MCF 10A (cell line): ENCODE data around the gene DDX54. TPM values are rescaled to one million over a fixed set of nuclear protein-coding genes. Genes with fewer than 3 reads are reported as not detected.
"Not testable (repeated sequence)": the region's sequence is repeated elsewhere in the genome, so short reads cannot be mapped to it uniquely, and the experiment has no call there.

Experiments
- BruUV-seq: library from RNA; stranded (reverse); fragments of 400-500 nt; replicated peaks from 2 replicates; lab custom pipeline; 2021; lab: Mats Ljungman, UMichigan
- CTCF ChIA-PET: fragments of 300-600 bp; sonication (Branson Sonifier 250); formaldehyde crosslinking; extraction: SDS; loops from one replicate; lab custom pipeline; 2021; ENCODE audit warnings: antibody characterized with exemption, inconsistent platforms; lab: Yijun Ruan, JAX
- POLR2A ChIA-PET: fragments of 300-600, 350-650 bp; sonication (Branson Sonifier 250); formaldehyde crosslinking; extraction: SDS; loops from one replicate; lab custom pipeline; 2020; ENCODE audit warnings: antibody characterized with exemption, inconsistent platforms; lab: Yijun Ruan, JAX
- DNase-seq: peaks from one replicate; pipeline ENCODE4 v3.0.0-alpha.2; 2018; ENCODE audit not compliant: unreplicated experiment
- H3K27ac Mint-ChIP-seq: one replicate; pipeline ENCODE4 v1.8.0; 2022; ENCODE audit warnings: mild to moderate bottlenecking, low read depth, mixed read lengths; ENCODE audit not compliant: unreplicated experiment
- H3K27me3 Mint-ChIP-seq: one replicate; pipeline ENCODE4 v1.8.0; 2022; ENCODE audit warnings: mixed read lengths; ENCODE audit not compliant: insufficient read depth, unreplicated experiment
- H3K36me3 Mint-ChIP-seq: one replicate; pipeline ENCODE4 v1.8.0; 2022; ENCODE audit warnings: mild to moderate bottlenecking, moderate library complexity, mixed read lengths; ENCODE audit not compliant: insufficient read depth, unreplicated experiment
- H3K4me1 Mint-ChIP-seq: one replicate; pipeline ENCODE4 v1.8.0; 2022; ENCODE audit warnings: mixed read lengths; ENCODE audit not compliant: insufficient read depth, unreplicated experiment
- H3K4me3 Mint-ChIP-seq: one replicate; pipeline ENCODE4 v1.8.0; 2022; ENCODE audit warnings: mild to moderate bottlenecking, moderate library complexity, mixed read lengths; ENCODE audit not compliant: unreplicated experiment
- H3K9me3 Mint-ChIP-seq: one replicate; pipeline ENCODE4 v1.8.0; 2022; ENCODE audit warnings: mixed read lengths; ENCODE audit not compliant: unreplicated experiment
- intact Hi-C: fragments of 100-400 bp; cut with micrococcal nuclease; formaldehyde crosslinking; loops from 2 replicates; pipeline ENCODE4 v1.14.1; 2022
- total RNA-seq: library from RNA; stranded (reverse); gene quantifications from 2 replicates; pipeline ENCODE4 v1.2.3, GENCODE V29; 2022
- TF ChIP-seq, protein P1 (sequence below): fragments of 200-600 bp; IDR thresholded peaks from one replicate; pipeline ENCODE4 v1.8.0; 2022; ENCODE audit warnings: antibody characterized with exemption, mild to moderate bottlenecking; ENCODE audit not compliant: unreplicated experiment

The DDX54 gene
- total RNA-seq, 1 experiment from 2014 or later, result 75.8 TPM

- Mint-ChIP-seq H3K36me3 (no peaks in the 10 kb centered on the region), H3K4me3 (no peak overlapping the region), H3K27ac (no peak overlapping the region), H3K27me3 (peaks cover 6% of the 10 kb centered on the region), H3K4me1 (peaks cover 7% of the 10 kb centered on the region), H3K9me3 (peaks cover 7% of the 10 kb centered on the region)
- no TSS peak for BruUV-seq
- intact Hi-C loops, result no loop called here
- ChIA-PET POLR2A (no interaction called here), CTCF (no interaction called here)
- no peak for DNase-seq
- TF ChIP-seq, protein P1, sequence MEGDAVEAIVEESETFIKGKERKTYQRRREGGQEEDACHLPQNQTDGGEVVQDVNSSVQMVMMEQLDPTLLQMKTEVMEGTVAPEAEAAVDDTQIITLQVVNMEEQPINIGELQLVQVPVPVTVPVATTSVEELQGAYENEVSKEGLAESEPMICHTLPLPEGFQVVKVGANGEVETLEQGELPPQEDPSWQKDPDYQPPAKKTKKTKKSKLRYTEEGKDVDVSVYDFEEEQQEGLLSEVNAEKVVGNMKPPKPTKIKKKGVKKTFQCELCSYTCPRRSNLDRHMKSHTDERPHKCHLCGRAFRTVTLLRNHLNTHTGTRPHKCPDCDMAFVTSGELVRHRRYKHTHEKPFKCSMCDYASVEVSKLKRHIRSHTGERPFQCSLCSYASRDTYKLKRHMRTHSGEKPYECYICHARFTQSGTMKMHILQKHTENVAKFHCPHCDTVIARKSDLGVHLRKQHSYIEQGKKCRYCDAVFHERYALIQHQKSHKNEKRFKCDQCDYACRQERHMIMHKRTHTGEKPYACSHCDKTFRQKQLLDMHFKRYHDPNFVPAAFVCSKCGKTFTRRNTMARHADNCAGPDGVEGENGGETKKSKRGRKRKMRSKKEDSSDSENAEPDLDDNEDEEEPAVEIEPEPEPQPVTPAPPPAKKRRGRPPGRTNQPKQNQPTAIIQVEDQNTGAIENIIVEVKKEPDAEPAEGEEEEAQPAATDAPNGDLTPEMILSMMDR, result no peak
These were observed 57.5 kb downstream of the DDX54 start for GRCh38 chr12:113127791-113128199.

DNA sequence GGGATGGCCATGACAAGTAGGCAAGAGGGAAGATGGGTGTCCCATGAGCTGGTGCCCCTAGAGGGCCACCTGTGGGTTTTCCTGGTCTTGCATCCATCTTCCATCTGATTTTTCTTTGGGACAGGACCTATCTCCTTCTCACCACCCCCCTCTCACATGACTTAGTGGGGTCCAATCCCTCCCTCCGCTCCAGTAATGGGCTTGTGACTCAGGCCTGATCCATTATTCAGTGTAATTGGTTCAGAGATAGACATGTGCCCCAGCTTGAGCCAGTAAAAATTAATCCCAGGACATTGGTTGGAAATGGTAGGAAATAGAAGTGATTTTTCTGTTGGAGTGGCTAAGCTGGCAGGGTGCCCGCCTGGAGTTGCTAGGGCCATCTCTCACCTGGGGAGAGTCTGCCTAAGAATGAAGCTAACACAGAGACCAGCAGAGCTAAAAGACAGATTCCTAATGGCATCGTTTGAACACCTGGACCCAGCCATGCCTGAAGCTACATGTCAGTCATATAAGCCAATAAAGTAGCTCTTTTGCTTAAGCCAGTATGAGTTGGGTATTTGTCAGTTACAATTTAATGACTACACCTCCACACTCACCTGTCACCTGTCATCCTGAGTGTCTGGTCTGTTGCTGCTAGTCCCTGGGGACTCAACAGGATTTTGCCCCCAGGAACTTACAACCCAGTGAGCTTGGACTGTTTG is 64.5 kb downstream of the DDX54 start:
- H3K27me3 Mint-ChIP-seq, result peaks cover 22% of the 10 kb centered on the region
- H3K27ac Mint-ChIP-seq, result no peak overlapping the region
- H3K36me3 Mint-ChIP-seq, result no peaks in the 10 kb centered on the region
- POLR2A ChIA-PET, result no interaction called here
- no peak for DNase-seq
- BruUV-seq, result no TSS peak
- CTCF ChIA-PET, result interaction anchor here (0.8 to 1.3 kb wide), 3 partner anchors 14 to 128 kb away, joined by 3 to 5 read pairs (median 3); no protein-coding TSS in a partner anchor
- H3K9me3 Mint-ChIP-seq, result peaks cover 7% of the 10 kb centered on the region
- intact Hi-C loops, result no loop called here
- H3K4me3 Mint-ChIP-seq, result no peak overlapping the region
- peaks cover 6% of the 10 kb centered on the region for H3K4me1 Mint-ChIP-seq
- TF ChIP-seq, protein P1, result no peak

GRCh38 chr12:113119980-113120669 is 65.2 kb downstream of the DDX54 start:
- Mint-ChIP-seq H3K4me3 (no peak overlapping the region), H3K9me3 (peaks cover 7% of the 10 kb centered on the region), H3K36me3 (no peaks in the 10 kb centered on the region), H3K27me3 (peaks cover 22% of the 10 kb centered on the region), H3K27ac (no peak overlapping the region), H3K4me1 (peaks cover 6% of the 10 kb centered on the region)
- intact Hi-C loops, result no loop called here
- ChIA-PET POLR2A (no interaction called here), CTCF (interaction anchor here (0.8 to 1.1 kb wide), 2 partner anchors 14 to 35 kb away, joined by 3 to 5 read pairs; no protein-coding TSS in a partner anchor)
- no peak for DNase-seq
- TF ChIP-seq, protein P1, result no peak
- BruUV-seq, result no TSS peak

GRCh38 chr12:113118142-113118541 is 67.1 kb downstream of the DDX54 start:
- Mint-ChIP-seq H3K4me3 (no peak overlapping the region), H3K27me3 (peaks cover 19% of the 10 kb centered on the region), H3K36me3 (no peaks in the 10 kb centered on the region), H3K9me3 (peaks cover 4% of the 10 kb centered on the region), H3K4me1 (peaks cover 6% of the 10 kb centered on the region), H3K27ac (no peak overlapping the region)
- POLR2A ChIA-PET, result no interaction called here
- CTCF ChIA-PET, result no interaction called here
- no peak for DNase-seq
- BruUV-seq, result no TSS peak
- TF ChIP-seq, protein P1, result no peak
- intact Hi-C loops, result no loop called here

GRCh38 chr12:113117684-113118083 is 67.6 kb downstream of the DDX54 start:
- peaks cover 15% of the 10 kb centered on the region for H3K27me3 Mint-ChIP-seq
- H3K4me3 Mint-ChIP-seq, H3K36me3 Mint-ChIP-seq, intact Hi-C loops, H3K4me1 Mint-ChIP-seq, H3K9me3 Mint-ChIP-seq, H3K27ac Mint-ChIP-seq, BruUV-seq: not testable (repeated sequence)
- POLR2A ChIA-PET, result interaction anchor here (0.6 kb wide), 1 partner anchor 258 kb away, joined by 3 read pairs; no protein-coding TSS in a partner anchor
- DNase-seq, result peak; percentile 23
- CTCF ChIA-PET, result interaction anchor here (0.7 kb wide), 1 partner anchor 81 kb away, joined by 3 read pairs; no protein-coding TSS in a partner anchor
